GM12874 (cell line): Measurements from ENCODE around the gene COLEC11.

Experiments used
- CTCF ChIP-seq: IDR thresholded peaks from 2 replicates; pipeline ENCODE4 v1.5.1; 2011; ENCODE audit warnings: low read depth, mild to moderate bottlenecking, control low read depth, low read length, moderate library complexity; ENCODE audit not compliant: insufficient read depth

The COLEC11 gene

DNA sequence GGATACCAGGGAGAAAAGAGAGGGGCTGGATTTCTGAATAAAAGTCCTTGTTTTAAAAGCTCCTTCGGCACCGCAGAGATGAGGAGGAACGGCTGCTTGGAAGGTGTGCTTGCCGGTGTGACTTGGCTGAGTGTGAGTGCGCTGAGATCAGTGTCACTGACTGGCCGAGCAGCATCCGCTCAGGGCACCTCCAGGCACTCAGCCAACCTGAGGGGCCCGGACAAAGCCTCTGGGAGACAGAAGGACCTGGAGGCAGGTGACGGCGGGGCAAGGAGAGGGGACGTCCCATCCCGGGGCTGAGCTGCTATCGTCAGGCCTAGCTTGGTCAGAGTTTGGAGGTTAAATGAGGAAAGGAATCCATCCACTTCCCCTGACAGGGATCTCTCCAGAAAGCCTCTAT, 46.3 kb downstream of the COLEC11 start:
- TF ChIP-seq CTCF: no peak

- TF ChIP-seq CTCF: no peak
Observed at GRCh38 chr2:3641841-3642421, 47.0 kb downstream of the COLEC11 start.

GRCh38 chr2:3642521-3643215, 47.8 kb downstream of the COLEC11 start:
- TF ChIP-seq CTCF: no peak

DNA sequence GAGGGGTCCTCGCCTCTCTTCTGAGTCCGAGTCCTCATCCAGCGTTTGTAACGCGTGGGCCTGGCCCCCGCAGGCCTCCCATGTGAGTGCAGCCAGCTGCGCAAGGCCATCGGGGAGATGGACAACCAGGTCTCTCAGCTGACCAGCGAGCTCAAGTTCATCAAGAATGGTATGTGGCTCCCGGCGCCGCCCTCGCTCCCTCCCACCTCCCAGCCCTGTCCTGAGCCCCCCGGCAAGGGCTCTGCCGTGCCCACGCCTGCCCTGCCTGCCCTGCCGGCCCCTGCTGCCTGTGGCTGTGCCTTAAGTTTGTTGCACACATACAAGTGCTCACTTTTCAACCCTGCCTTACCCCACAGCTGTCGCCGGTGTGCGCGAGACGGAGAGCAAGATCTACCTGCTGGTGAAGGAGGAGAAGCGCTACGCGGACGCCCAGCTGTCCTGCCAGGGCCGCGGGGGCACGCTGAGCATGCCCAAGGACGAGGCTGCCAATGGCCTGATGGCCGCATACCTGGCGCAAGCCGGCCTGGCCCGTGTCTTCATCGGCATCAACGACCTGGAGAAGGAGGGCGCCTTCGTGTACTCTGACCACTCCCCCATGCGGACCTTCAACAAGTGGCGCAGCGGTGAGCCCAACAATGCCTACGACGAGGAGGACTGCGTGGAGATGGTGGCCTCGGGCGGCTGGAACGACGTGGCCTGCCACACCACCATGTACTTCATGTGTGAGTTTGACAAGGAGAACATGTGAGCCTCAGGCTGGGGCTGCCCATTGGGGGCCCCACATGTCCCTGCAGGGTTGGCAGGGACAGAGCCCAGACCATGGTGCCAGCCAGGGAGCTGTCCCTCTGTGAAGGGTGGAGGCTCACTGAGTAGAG, 48.7 kb downstream of the COLEC11 start:
- TF ChIP-seq CTCF: no peak

- no peak for TF ChIP-seq CTCF
Observed at GRCh38 chr2:3644246-3644525, 49.3 kb downstream of the COLEC11 start.

GRCh38 chr2:3644891-3645605, 50.1 kb downstream of the COLEC11 start:
- no peak for TF ChIP-seq CTCF
